GM12878 (cell line): ENCODE data around the gene UBE2C. TPM values are rescaled to one million over a fixed set of nuclear protein-coding genes. Genes with fewer than 3 reads are reported as not detected.

Source experiments
- ATAC-seq: fragments of 200-7000 bp; cut with Tn5 transposase; 3 replicates; pipeline ENCODE4 v1.9.1; 2020; ENCODE audit warnings: mild to moderate bottlenecking, moderate library complexity
- BruUV-seq: library from RNA; stranded (reverse); fragments of 400-500 nt; replicated peaks from 2 replicates; lab custom pipeline; 2021; lab: Mats Ljungman, UMichigan
- CTCF ChIA-PET: fragments of 300-600 bp; sonication (Branson Sonifier 250); formaldehyde crosslinking; extraction: SDS; loops from one replicate; lab custom pipeline; 2021; ENCODE audit warnings: inconsistent platforms; lab: Yijun Ruan, JAX
- POLR2A ChIA-PET: fragments of 350-600 bp; formaldehyde crosslinking; extraction: SDS; loops from one replicate; lab custom pipeline; 2021; ENCODE audit warnings: inconsistent platforms; lab: Charles Lee
- RAD21 ChIA-PET: fragments of 300-600 bp; sonication (Branson Sonifier 250); formaldehyde crosslinking; loops from one replicate; lab custom pipeline; 2023; ENCODE audit warnings: antibody characterized with exemption; ENCODE audit not compliant: unreplicated experiment; lab: Charles Lee
- SMC1A ChIA-PET: fragments of 300-600 bp; sonication (Branson Sonifier 250); formaldehyde crosslinking; loops from one replicate; lab custom pipeline; 2023; ENCODE audit not compliant: unreplicated experiment, uncharacterized antibody; lab: Charles Lee
- DNase-seq: peaks from one replicate; pipeline ENCODE4 v3.0.0-alpha.2; 2011; ENCODE audit warnings: low read depth, low spot score
- FAIRE-seq: peaks from 3 replicates; lab custom pipeline; 2011; peaks lifted over from hg19 to GRCh38; lab: Jason Lieb, UNC
- H2AFZ ChIP-seq: 2 replicates; pipeline ENCODE4 v1.6.0; 2011; ENCODE audit warnings: low read depth, low read length, control low read depth; ENCODE audit not compliant: control insufficient read depth
- H3K27ac ChIP-seq: 2 replicates; pipeline ENCODE4 v1.5.1; 2011; ENCODE audit warnings: control low read depth; ENCODE audit not compliant: control insufficient read depth, insufficient read depth
- H3K27me3 ChIP-seq, 2 experiments: replicated peaks in 1 of 2; 2 replicates each; pipeline versions ENCODE4 v1.6.0 to v1.6.1; 2011; ENCODE audit warnings: low read length in 1 of 2; ENCODE audit not compliant: control insufficient read depth in 2 of 2, insufficient read depth in 2 of 2
- H3K36me3 ChIP-seq, 2 experiments: 2 replicates each; pipeline ENCODE4 v1.5.1; 2011; ENCODE audit warnings: low read length in 1 of 2; ENCODE audit not compliant: control insufficient read depth in 2 of 2, insufficient read depth in 2 of 2
- H3K4me1 ChIP-seq: 2 replicates; pipeline ENCODE4 v1.6.1; 2011; ENCODE audit warnings: mild to moderate bottlenecking, low read length, moderate library complexity, mixed read lengths; ENCODE audit not compliant: control insufficient read depth, insufficient read depth
- H3K4me2 ChIP-seq: 2 replicates; pipeline ENCODE4 v1.6.0; 2011; ENCODE audit warnings: control low read depth; ENCODE audit not compliant: control insufficient read depth, insufficient read depth
- H3K4me3 ChIP-seq: fragments of 200-600 bp; sonication (generic); 2 replicates; pipeline ENCODE4 v1.5.1; 2016
- H3K79me2 ChIP-seq: 2 replicates; pipeline ENCODE4 v1.6.0; 2011; ENCODE audit warnings: low read length; ENCODE audit not compliant: control insufficient read depth, insufficient read depth
- H3K9ac ChIP-seq: 2 replicates; pipeline ENCODE4 v1.8.0; 2011; ENCODE audit warnings: low read length, control low read depth, mixed read lengths; ENCODE audit not compliant: control insufficient read depth, insufficient read depth
- H3K9me3 ChIP-seq: replicated peaks from 3 replicates; pipeline ENCODE4 v1.5.1; 2011; ENCODE audit warnings: mild to moderate bottlenecking, low read length; ENCODE audit not compliant: control insufficient read depth, insufficient read depth
- H4K20me1 ChIP-seq: 2 replicates; pipeline ENCODE4 v1.6.0; 2011; ENCODE audit not compliant: control insufficient read depth, insufficient read depth
- ATF7 ChIP-seq: fragments of 450-650 bp; IDR thresholded peaks from 2 replicates; pipeline ENCODE4 v1.6.1; 2016; ENCODE audit warnings: low read depth, mild to moderate bottlenecking
- EZH2 ChIP-seq: IDR thresholded peaks from 2 replicates; pipeline ENCODE4 v1.6.1; 2012; ENCODE audit warnings: low read depth, mild to moderate bottlenecking, control low read depth, inconsistent platforms, low read length, borderline replicate concordance; ENCODE audit not compliant: control insufficient read depth
- POLR2A ChIP-seq: IDR thresholded peaks from 2 replicates; pipeline ENCODE4 v1.6.1; 2011; ENCODE audit warnings: low read depth, mild to moderate bottlenecking, low read length
- POLR2AphosphoS5 ChIP-seq: IDR thresholded peaks from 2 replicates; pipeline ENCODE4 v1.6.1; 2011; ENCODE audit warnings: mild to moderate bottlenecking, low read length, inconsistent platforms
- ZNF592 ChIP-seq: fragments of 450-650 bp; IDR thresholded peaks from 2 replicates; pipeline ENCODE4 v1.6.1; 2017; ENCODE audit warnings: mild to moderate bottlenecking, moderate library complexity
- WGBS: methylation state at CpG from one replicate; pipeline ENCODE4 v1.1.6; 2016; ENCODE audit warnings: low lambda C conversion rate; ENCODE audit not compliant: insufficient replicate concordance, insufficient coverage; ENCODE audit errors: missing lambda C conversion rate; 5-methylcytosine and 5-hydroxymethylcytosine counted together
- in situ Hi-C: fragments of 300-500 bp; cut with MboI; formaldehyde crosslinking; loops from 9 replicates; pipeline ENCODE4 v1.14.3; 2018; ENCODE audit warnings: mixed read lengths
- intact Hi-C: fragments of 100-400 bp; cut with micrococcal nuclease; formaldehyde crosslinking; loops from one replicate; pipeline ENCODE4 v1.14.2; 2022; ENCODE audit not compliant: unreplicated experiment
- polyA plus RNA-seq, 11 experiments: library from polyadenylated mRNA; depleted of rRNA in 4 of 11; unstranded in 6 of 11; stranded (reverse) in 5 of 11; fragments of >200 nt; fragmentation: Nextera tagmentation in 4 of 11; fragmentation: Illumina TruSeq in 1 of 11; extraction: Ambion mirVana in 4 of 11; extraction: Trizol in 1 of 11; gene quantifications; 1 replicate in 1 of 11; 2 replicates in 10 of 11; pipeline versions ENCODE4 v1.2.1 to v1.2.3, GENCODE V29; 2011 to 2016; ENCODE audit warnings: inconsistent platforms in 2 of 11, missing spikeins in 2 of 11, low read depth in 1 of 11
- total RNA-seq, 4 experiments: library from RNA; depleted of rRNA in 3 of 4; stranded (reverse); fragments of >200 nt in 3 of 4; fragmentation: Illumina TruSeq in 1 of 4; extraction: Trizol in 1 of 4; gene quantifications; 2 replicates each; pipeline versions ENCODE4 v1.2.1 to v1.2.3, GENCODE V29; 2013 to 2021

UBE2C gene
- total and polyA plus RNA-seq, 10 of the 15 experiments (the other 5 are each of a cell fraction or from before 2014, with no cell fraction given), result 86.2 to 412 (median 176) TPM

GRCh38 chr20:45816951-45817350 is 4.5 kb downstream of the UBE2C start:
- H3K9me3 ChIP-seq, result no peaks in the 10 kb centered on the region; the same call in 2 of the 3 replicates
- H3K27me3 ChIP-seq, result no peaks in the 10 kb centered on the region
- SMC1A ChIA-PET, result interaction anchor here (0.7 to 1.1 kb wide), 5 partner anchors 16 to 158 kb away, joined by 3 to 5 read pairs (median 3); no protein-coding TSS in a partner anchor
- TF ChIP-seq EZH2, result no peak
- 0 out of 2 replicates have a peak, but pooled peaks have one; percentile 38 for TF ChIP-seq POLR2AphosphoS5
- TF ChIP-seq, all 136 proteins: peak for 1
- no peak overlapping the region for H3K9ac ChIP-seq
- no peaks in the 10 kb centered on the region for H3K4me1 ChIP-seq
- H2AFZ ChIP-seq, result no peak overlapping the region
- CTCF ChIA-PET, result interaction anchor here (0.8 to 2.8 kb wide), 5 partner anchors 10 to 153 kb away, joined by 3 to 10 read pairs (median 3); partner anchors contain the start of gene TNNC2
- BruUV-seq, result no TSS peak
- in situ Hi-C loops (loop anchor here (25.0 kb wide), 1 partner anchor 545 kb away; no protein-coding TSS in a partner anchor), intact Hi-C loops (no loop called here)
- no peaks in the 10 kb centered on the region for H4K20me1 ChIP-seq
- no peak overlapping the region for H3K4me3 ChIP-seq
- FAIRE-seq (no peak), ATAC-seq (no peak), DNase-seq (no peak)
- H3K36me3 ChIP-seq, result peaks cover 8 to 9% of the 10 kb centered on the region in 2 experiments
- H3K79me2 ChIP-seq, result peaks cover 20% of the 10 kb centered on the region
- H3K4me2 ChIP-seq, result no peak overlapping the region
- H3K27ac ChIP-seq, result no peak overlapping the region
- POLR2A ChIA-PET, result interaction anchor here (1.5 kb wide), 1 partner anchor 114 kb away, joined by 5 read pairs; no protein-coding TSS in a partner anchor
- 97% methylated on average over 3 of the region's 3 CpGs for WGBS
- RAD21 ChIA-PET, result interaction anchor here (1.3 kb wide), 1 partner anchor 143 kb away, joined by 3 read pairs; no protein-coding TSS in a partner anchor

GRCh38 chr20:45817376-45818194 is 5.1 kb downstream of the UBE2C start:
- H3K9ac ChIP-seq, result no peak overlapping the region
- no peak; the same call in 1 of the 3 replicates for ATAC-seq
- intact Hi-C loops, result no loop called here

More at GRCh38 chr20:45817376-45818194, 5.1 kb downstream of the UBE2C start:
- no peak overlapping the region for H3K4me2 ChIP-seq
- no peak for FAIRE-seq
- no TSS peak for BruUV-seq
- H3K9me3 ChIP-seq, result no peaks in the 10 kb centered on the region
- SMC1A ChIA-PET, result interaction anchor here (1.0 to 1.2 kb wide), 5 partner anchors 16 to 157 kb away, joined by 3 to 5 read pairs (median 3); no protein-coding TSS in a partner anchor
- peaks cover 18% of the 10 kb centered on the region for H3K79me2 ChIP-seq
- H4K20me1 ChIP-seq, result no peaks in the 10 kb centered on the region
- TF ChIP-seq ATF7 (0 out of 2 replicates have a peak, but pooled peaks have one; percentile 35), ZNF592 (no peak), POLR2AphosphoS5 (0 out of 2 replicates have a peak, but pooled peaks have one; percentile 41), POLR2A (peak; percentile 48; the same call in 1 of the 2 replicates)
- TF ChIP-seq, all 136 proteins: peak for 3
- Histone ChIP-seq H3K27ac (no peak overlapping the region), H3K4me1 (no peaks in the 10 kb centered on the region), H3K4me3 (no peak overlapping the region), H3K36me3 (peaks cover 8 to 9% of the 10 kb centered on the region in 2 experiments), H3K27me3 (no peaks in the 10 kb centered on the region; a peak in 1 of 4 replicates), H2AFZ (no peak overlapping the region)
- ChIA-PET POLR2A (interaction anchor here (1.5 kb wide), 1 partner anchor 113 kb away, joined by 5 read pairs; no protein-coding TSS in a partner anchor), RAD21 (interaction anchor here (1.3 kb wide), 1 partner anchor 143 kb away, joined by 3 read pairs; no protein-coding TSS in a partner anchor), CTCF (interaction anchor here (0.5 to 2.8 kb wide), 5 partner anchors 19 to 194 kb away, joined by 3 to 10 read pairs (median 3); no protein-coding TSS in a partner anchor)
- WGBS, result 67% methylated on average over 9 of the region's 9 CpGs
- no peak for DNase-seq
- in situ Hi-C loops, result loop anchor here (25.0 kb wide), 1 partner anchor 545 kb away; no protein-coding TSS in a partner anchor
